GM19463 (cell line): ENCODE results near the gene IKZF3.
"Not testable (repeated sequence)": the region's sequence is repeated elsewhere in the genome, so short reads cannot be mapped to it uniquely, and the experiment has no call there.

ENCODE experiments used
- ATAC-seq: cut with Tn5 transposase; IDR thresholded peaks from one replicate; pipeline ENCODE4 v1.9.1; 2021; ENCODE audit warnings: mild to moderate bottlenecking, moderate library complexity; ENCODE audit not compliant: unreplicated experiment

Gene IKZF3

GRCh38 chr17:39863918-39864746 is at the start of gene IKZF3:
TSS of gene IKZF3 (minus strand) at chr17:39864312. CDS start at chr17:39864126, 186 bp downstream.
- peak; percentile 40 for ATAC-seq

GRCh38 chr17:39908789-39909352 is 44.8 kb upstream of the IKZF3 start:
- no peak for ATAC-seq

- ATAC-seq: no peak
These were observed 40.8 kb upstream of the IKZF3 start for GRCh38 chr17:39904990-39905288.

- no peak for ATAC-seq
These were observed 39.2 kb upstream of the IKZF3 start for GRCh38 chr17:39903158-39903884.

GRCh38 chr17:39902027-39902426 is 37.9 kb upstream of the IKZF3 start:
- ATAC-seq: not testable (repeated sequence)

- ATAC-seq: no peak
These were observed 35.1 kb upstream of the IKZF3 start for GRCh38 chr17:39899215-39899614.

- no peak for ATAC-seq
These were observed 34.0 kb upstream of the IKZF3 start for GRCh38 chr17:39898088-39898487.

GRCh38 chr17:39894681-39895376 is 30.7 kb upstream of the IKZF3 start:
- no peak for ATAC-seq

GRCh38 chr17:39889200-39889599 is 25.1 kb upstream of the IKZF3 start:
- ATAC-seq: no peak

- ATAC-seq: no peak
These were observed 23.0 kb upstream of the IKZF3 start for GRCh38 chr17:39887078-39887477.

- ATAC-seq: not testable (repeated sequence)
These were observed 22.0 kb upstream of the IKZF3 start for GRCh38 chr17:39886102-39886501.

- no peak for ATAC-seq
These were observed 8.6 kb upstream of the IKZF3 start for GRCh38 chr17:39872751-39873150.

- no peak for ATAC-seq
These were observed 7.7 kb upstream of the IKZF3 start for GRCh38 chr17:39871801-39872200.

GRCh38 chr17:39870776-39871175 is 6.7 kb upstream of the IKZF3 start:
- ATAC-seq: no peak

GRCh38 chr17:39868554-39868942 is 4.4 kb upstream of the IKZF3 start:
- ATAC-seq: no peak

GRCh38 chr17:39867880-39868553 is 3.9 kb upstream of the IKZF3 start, which contains the start of gene ZPBP2:
TSS of gene ZPBP2 (plus strand) at chr17:39868202. CDS start at chr17:39868355, 153 bp downstream.
- no peak for ATAC-seq

GRCh38 chr17:39867084-39867879 is 3.2 kb upstream of the IKZF3 start:
- peak; percentile 65 for ATAC-seq

- no peak for ATAC-seq
These were observed 2.1 kb upstream of the IKZF3 start for GRCh38 chr17:39866013-39866730.

- ATAC-seq: no peak
These were observed 731 bp downstream of the IKZF3 start for GRCh38 chr17:39863244-39863917.
